Neural crest cell (in vitro differentiated cells): Measurements from ENCODE around the gene CP. TPM values are rescaled to one million over a fixed set of nuclear protein-coding genes. Genes with fewer than 3 reads are reported as not detected.

Experiments used
- DNase-seq: peaks from one replicate; pipeline ENCODE4 v3.0.0; 2021; ENCODE audit warnings: low read depth, mixed read lengths, low spot score
- H3K27ac Mint-ChIP-seq: one replicate; pipeline ENCODE4 v1.8.0; 2021; ENCODE audit warnings: mild to moderate bottlenecking, mixed read lengths; ENCODE audit not compliant: unreplicated experiment
- H3K27me3 Mint-ChIP-seq: 2 replicates; pipeline ENCODE4 v1.8.0; 2021; ENCODE audit warnings: low read depth, mild to moderate bottlenecking, mixed read lengths
- H3K36me3 Mint-ChIP-seq: 2 replicates; pipeline ENCODE4 v1.8.0; 2021; ENCODE audit warnings: low read depth, mild to moderate bottlenecking, mixed read lengths
- H3K4me1 Mint-ChIP-seq: 2 replicates; pipeline ENCODE4 v1.8.0; 2021; ENCODE audit warnings: mixed read lengths
- H3K4me3 Mint-ChIP-seq: one replicate; pipeline ENCODE4 v1.8.0; 2021; ENCODE audit warnings: mild to moderate bottlenecking, mixed read lengths
- H3K9me3 Mint-ChIP-seq: 2 replicates; pipeline ENCODE4 v1.8.0; 2021; ENCODE audit warnings: mixed read lengths
- total RNA-seq: library from RNA; stranded (reverse); gene quantifications from 2 replicates; pipeline ENCODE4 v1.2.1, GENCODE V29; 2021
- TF ChIP-seq, protein P1 (sequence below): fragments of 200-600 bp; sonication (generic); conservative IDR thresholded peaks from 2 replicates; pipeline ENCODE4 v1.5.0; 2021; ENCODE audit warnings: antibody characterized with exemption, mild to moderate bottlenecking

CP gene
- total RNA-seq, 1 donor from 2014 or later, result 0.42 TPM

DNA sequence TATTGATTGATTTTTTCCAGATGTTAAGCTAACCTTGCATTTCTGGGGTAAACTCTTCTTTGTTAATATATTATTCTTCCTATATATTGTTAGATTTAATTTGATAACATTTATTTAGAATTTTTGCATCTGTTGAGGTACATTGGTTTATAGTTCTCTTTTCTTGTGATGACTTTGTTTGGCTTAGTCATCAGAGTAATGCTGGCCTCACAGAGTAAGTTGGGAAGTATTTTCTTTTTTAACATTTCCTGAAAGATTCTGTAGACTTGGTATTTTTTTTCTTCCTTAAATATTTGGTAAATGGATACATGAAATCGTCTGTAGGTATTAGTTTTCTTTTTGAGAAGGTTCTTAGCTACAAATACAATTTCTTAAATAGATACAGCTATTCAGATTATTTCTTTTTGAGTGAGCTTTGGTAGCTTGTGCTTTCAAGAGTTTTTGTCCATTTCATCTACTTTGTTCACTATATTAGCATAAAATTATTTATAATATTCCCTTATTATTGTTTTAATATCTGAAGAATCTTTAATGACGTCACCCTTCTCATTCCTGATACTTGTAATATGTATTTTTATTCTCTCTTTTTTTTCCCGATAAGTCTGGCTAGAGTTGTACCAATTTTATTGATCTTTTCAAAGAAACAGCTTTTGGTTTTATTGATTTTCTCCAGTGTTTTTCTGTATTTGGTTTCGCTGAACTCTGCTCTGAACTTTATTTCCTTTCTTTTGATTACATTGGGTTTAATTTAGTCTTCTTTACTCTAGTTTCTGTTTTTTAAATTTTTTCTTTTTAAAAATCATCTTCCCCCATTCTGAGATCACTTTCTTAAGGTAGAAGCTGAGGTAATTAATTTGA, 98.7 kb downstream of the CP start:
- Mint-ChIP-seq H3K36me3 (no peaks in the 10 kb centered on the region), H3K4me3 (no peak overlapping the region), H3K27ac (no peak overlapping the region), H3K4me1 (no peaks in the 10 kb centered on the region), H3K27me3 (peaks cover 9% of the 10 kb centered on the region), H3K9me3 (no peaks in the 10 kb centered on the region)
- TF ChIP-seq, protein P1, sequence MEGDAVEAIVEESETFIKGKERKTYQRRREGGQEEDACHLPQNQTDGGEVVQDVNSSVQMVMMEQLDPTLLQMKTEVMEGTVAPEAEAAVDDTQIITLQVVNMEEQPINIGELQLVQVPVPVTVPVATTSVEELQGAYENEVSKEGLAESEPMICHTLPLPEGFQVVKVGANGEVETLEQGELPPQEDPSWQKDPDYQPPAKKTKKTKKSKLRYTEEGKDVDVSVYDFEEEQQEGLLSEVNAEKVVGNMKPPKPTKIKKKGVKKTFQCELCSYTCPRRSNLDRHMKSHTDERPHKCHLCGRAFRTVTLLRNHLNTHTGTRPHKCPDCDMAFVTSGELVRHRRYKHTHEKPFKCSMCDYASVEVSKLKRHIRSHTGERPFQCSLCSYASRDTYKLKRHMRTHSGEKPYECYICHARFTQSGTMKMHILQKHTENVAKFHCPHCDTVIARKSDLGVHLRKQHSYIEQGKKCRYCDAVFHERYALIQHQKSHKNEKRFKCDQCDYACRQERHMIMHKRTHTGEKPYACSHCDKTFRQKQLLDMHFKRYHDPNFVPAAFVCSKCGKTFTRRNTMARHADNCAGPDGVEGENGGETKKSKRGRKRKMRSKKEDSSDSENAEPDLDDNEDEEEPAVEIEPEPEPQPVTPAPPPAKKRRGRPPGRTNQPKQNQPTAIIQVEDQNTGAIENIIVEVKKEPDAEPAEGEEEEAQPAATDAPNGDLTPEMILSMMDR, result no peak
- no peak for DNase-seq

Other genes with a start within 250 kb of the CP start
- 27.1 and 29.4 TPM in 2 replicates for gene GYG1, start 230.3 kb downstream of the CP start, total RNA-seq
- gene HLTF, start 135.3 kb downstream of the CP start, total RNA-seq, result 47.4 and 51.6 TPM in 2 replicates
- gene HPS3, start 92.2 kb downstream of the CP start, total RNA-seq, result 17.4 and 18.6 TPM in 2 replicates
- not detected in 2 replicates for gene TM4SF18, start 111.8 kb upstream of the CP start, total RNA-seq
- gene TM4SF1, start 155.8 kb upstream of the CP start, total RNA-seq, result not detected in 2 replicates